Kidney (tissue), 14 donors: ENCODE results near the gene ALPP. TPM values are rescaled to one million over a fixed set of nuclear protein-coding genes. Genes with fewer than 3 reads are reported as not detected.
"Not testable (repeated sequence)": the region's sequence is repeated elsewhere in the genome, so short reads cannot be mapped to it uniquely, and the experiment has no call there.

Experiments used
- DNase-seq, 5 donors: peaks; one replicate each; pipeline ENCODE4 v3.0.0-alpha.2; 2013 to 2020
- FAIRE-seq: peaks from 2 replicates; lab custom pipeline; 2012; peaks lifted over from hg19 to GRCh38; lab: Jason Lieb, UNC
- H3K27ac ChIP-seq, 2 donors: one replicate each; pipeline ENCODE4 v1.7.0; 2013; ENCODE audit warnings: low read depth in 2 of 2, low read length in 2 of 2, inconsistent platforms in 1 of 2
- H3K27me3 ChIP-seq: one replicate; pipeline ENCODE4 v1.7.1; 2013; ENCODE audit warnings: low read length, inconsistent platforms; ENCODE audit not compliant: control insufficient read depth, insufficient read depth
- H3K36me3 ChIP-seq, 3 donors: one replicate each; pipeline versions ENCODE4 v1.7.0 to v1.7.1; 2013; ENCODE audit warnings: low read length in 3 of 3, control low read depth in 1 of 3, inconsistent platforms in 1 of 3; ENCODE audit not compliant: insufficient read depth in 3 of 3, control insufficient read depth in 2 of 3
- H3K4me1 ChIP-seq, 3 donors: one replicate each; pipeline versions ENCODE4 v1.7.0 to v1.7.1; 2013; ENCODE audit warnings: low read length in 3 of 3, inconsistent platforms in 1 of 3, low read depth in 1 of 3; ENCODE audit not compliant: control insufficient read depth in 2 of 3, insufficient read depth in 2 of 3
- H3K4me3 ChIP-seq, 3 donors: one replicate each; pipeline versions ENCODE4 v1.7.0 to v1.8.1; 2013; ENCODE audit warnings: low read length in 3 of 3, control low read depth in 1 of 3, inconsistent platforms in 1 of 3
- H3K9ac ChIP-seq, 3 donors: one replicate each; pipeline versions ENCODE4 v1.7.0 to v1.7.1; 2013; ENCODE audit warnings: low read length in 3 of 3, control low read depth in 1 of 3, inconsistent platforms in 1 of 3
- H3K9me3 ChIP-seq, 3 donors: one replicate each; pipeline versions ENCODE4 v1.7.0 to v1.7.1; 2013; ENCODE audit warnings: low read length in 3 of 3, control low read depth in 1 of 3, inconsistent platforms in 1 of 3; ENCODE audit not compliant: control insufficient read depth in 2 of 3, insufficient read depth in 1 of 3
- CTCF ChIP-seq: IDR thresholded peaks from 3 replicates; pipeline ENCODE4 v1.5.1; 2012; ENCODE audit warnings: mild to moderate bottlenecking, moderate library complexity, borderline replicate concordance; ENCODE audit not compliant: insufficient read depth; ENCODE audit errors: extremely low read depth
- intact Hi-C: fragments of 100-400 bp; cut with DNase I; formaldehyde crosslinking; loops from one replicate; pipeline ENCODE4 v1.11.1; 2022
- polyA plus RNA-seq: library from polyadenylated mRNA; stranded (reverse); fragments of 350-450 nt; fragmentation: Illumina TruSeq; extraction: RNeasy Lipid Tissue Mini Kit (QIAGEN cat#74804); gene quantifications from one replicate; pipeline ENCODE4 v1.2.3, GENCODE V29; 2014; ENCODE audit warnings: low read depth, low replicate concordance; ENCODE audit not compliant: insufficient read depth
- total RNA-seq: library from RNA; stranded (reverse); fragmentation: NEBNext Ultra II Directional; extraction: Animal tissue kit (Norgen Biotek cat#: 25700); gene quantifications from one replicate; pipeline ENCODE4 v1.2.1, GENCODE V29; 2021
- donor health status: control.
- donor health status: control.
- donor health status: control.
- donor health status: control.
- donor health status: control.
- donor health status: DM: yes; HTN: yes; CAD: no.
- donor health status: Normal renal cell carcinoma (clear cell type).

The ALPP gene
- total and polyA plus RNA-seq, 2 donors from 2014 or later = not detected

- Histone ChIP-seq H3K36me3 (no peaks in the 10 kb centered on the region), H3K9ac (no peak overlapping the region), H3K4me3 (no peak overlapping the region), H3K27me3 (no peaks in the 10 kb centered on the region), H3K4me1 (no peaks in the 10 kb centered on the region), H3K9me3 (no peaks in the 10 kb centered on the region), H3K27ac (no peak overlapping the region)
- intact Hi-C loops = no loop called here
- DNase-seq = no peak
- FAIRE-seq = no peak
- no peak for TF ChIP-seq CTCF
Observed at GRCh38 chr2:232335859-232336215, 42.7 kb upstream of the ALPP start.

DNA sequence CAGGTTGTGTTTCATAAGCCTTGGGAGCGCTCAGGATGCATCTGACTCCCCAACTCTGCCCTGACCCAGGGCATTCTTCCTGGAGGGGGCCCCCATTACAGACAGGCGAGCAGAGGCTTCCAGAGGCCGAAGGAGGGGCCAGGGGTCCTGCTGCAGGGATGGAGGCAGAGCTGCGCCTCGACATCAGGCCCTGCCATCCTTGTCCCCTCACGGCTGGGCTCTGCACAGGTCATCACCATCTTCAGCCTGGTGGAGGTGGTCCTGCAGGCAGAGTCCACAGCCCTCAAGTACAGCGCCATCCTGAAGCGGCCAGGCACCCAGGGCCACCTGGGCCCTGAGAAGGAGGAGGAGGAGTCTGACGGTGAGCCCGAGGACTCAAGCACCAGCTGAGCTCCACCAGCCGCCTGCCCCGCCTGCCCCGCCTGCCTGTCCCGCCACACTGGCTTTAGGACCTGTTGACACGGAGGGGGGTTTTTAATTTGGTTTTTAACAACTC lies 42.3 kb upstream of the ALPP start:
- no peak overlapping the region for H3K27ac ChIP-seq
- DNase-seq = peak in 2 of 5 donors; percentile 37 to 53
- H3K9me3 ChIP-seq = no peaks in the 10 kb centered on the region
- FAIRE-seq = no peak
- no peak overlapping the region for H3K9ac ChIP-seq
- no peaks in the 10 kb centered on the region for H3K27me3 ChIP-seq
- no peak for TF ChIP-seq CTCF
- no peak overlapping the region for H3K4me3 ChIP-seq
- H3K36me3 ChIP-seq = no peaks in the 10 kb centered on the region
- no peaks in the 10 kb centered on the region for H3K4me1 ChIP-seq
- intact Hi-C loops = no loop called here

GRCh38 chr2:232336981-232337720 lies 41.4 kb upstream of the ALPP start:
- intact Hi-C loops = no loop called here

DNA sequence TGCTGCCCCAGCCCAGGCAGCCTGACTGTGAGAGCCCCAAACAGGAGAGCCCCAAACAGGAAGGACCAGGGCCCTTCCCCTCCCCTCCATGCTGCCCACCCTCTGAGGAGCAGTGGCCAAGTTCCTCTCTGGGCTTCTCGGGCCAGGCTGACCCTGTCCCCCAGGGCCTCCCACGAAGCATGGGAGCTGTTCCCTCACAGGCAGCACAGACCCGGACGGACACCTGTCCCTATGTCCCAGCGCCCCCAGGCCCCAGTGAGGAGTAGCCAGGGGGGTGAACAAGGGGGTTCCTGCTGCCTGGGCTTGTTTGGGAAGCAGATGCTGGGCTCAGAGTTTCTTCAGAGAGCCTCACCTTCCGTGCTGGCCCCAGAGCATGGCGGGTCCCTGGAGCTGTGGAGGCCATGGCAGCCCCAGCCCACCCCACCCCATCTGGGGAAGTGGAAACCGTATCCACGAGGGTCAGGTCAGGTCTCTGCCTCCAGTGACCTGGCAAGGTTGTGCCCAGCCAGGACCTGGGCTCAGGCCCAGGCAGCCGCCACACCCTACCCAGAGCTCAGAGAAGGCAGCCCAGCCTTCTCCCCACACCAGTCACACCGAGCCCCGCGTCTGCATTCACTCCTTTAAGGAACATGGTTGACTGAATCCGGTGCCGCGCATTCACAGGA lies 40.3 kb upstream of the ALPP start:
- intact Hi-C loops, H3K27ac ChIP-seq, H3K4me1 ChIP-seq, H3K36me3 ChIP-seq, H3K27me3 ChIP-seq, H3K9ac ChIP-seq, H3K4me3 ChIP-seq, DNase-seq, H3K9me3 ChIP-seq, FAIRE-seq: not testable (repeated sequence)

More at GRCh38 chr2:232336981-232337720, 41.4 kb upstream of the ALPP start:
- Histone ChIP-seq H3K4me3 (no peak overlapping the region), H3K27me3 (no peaks in the 10 kb centered on the region), H3K4me1 (no peaks in the 10 kb centered on the region), H3K9me3 (no peaks in the 10 kb centered on the region), H3K9ac (no peak overlapping the region), H3K27ac (no peak overlapping the region), H3K36me3 (no peaks in the 10 kb centered on the region)
- FAIRE-seq (no peak), DNase-seq (peak in 1 of 5 donors; percentile 41)
- no peak for TF ChIP-seq CTCF
